H1 (cell line): ENCODE measurements around the gene LCE7A. TPM values are rescaled to one million over a fixed set of nuclear protein-coding genes. Genes with fewer than 3 reads are reported as not detected.

Experiments
- CTCF ChIA-PET: fragments of 300-600 bp; sonication (Branson Sonifier 250); formaldehyde crosslinking; loops from one replicate; lab custom pipeline; 2021; ENCODE audit not compliant: partially characterized antibody; lab: Charles Lee
- POLR2A ChIA-PET: fragments of 300-600 bp; sonication (Branson Sonifier 250); formaldehyde crosslinking; loops from one replicate; lab custom pipeline; 2021; ENCODE audit warnings: inconsistent platforms; ENCODE audit not compliant: partially characterized antibody; lab: Charles Lee
- DNase-seq, 2 experiments: peaks; one replicate each; pipeline versions ENCODE4 v3.0.0 to v3.0.0-alpha.2; 2010 to 2022; ENCODE audit warnings: low spot score in 2 of 2, low read depth in 1 of 2, mixed read lengths in 1 of 2
- FAIRE-seq: peaks from 2 replicates; lab custom pipeline; 2011; peaks lifted over from hg19 to GRCh38; lab: Jason Lieb, UNC
- H2AFZ ChIP-seq: 2 replicates; pipeline ENCODE4 v1.8.1; 2012; ENCODE audit warnings: low read length, inconsistent platforms
- H2AK5ac ChIP-seq: 2 replicates; pipeline ENCODE4 v1.6.1; 2013; ENCODE audit warnings: low read depth, low read length
- H2BK120ac ChIP-seq: replicated peaks from 2 replicates; pipeline ENCODE3; 2013; ENCODE audit warnings: low read depth, low read length, inconsistent platforms
- H2BK12ac ChIP-seq: 2 replicates; pipeline ENCODE4 v1.6.1; 2013; ENCODE audit warnings: low read depth, low read length
- H2BK15ac ChIP-seq: 2 replicates; pipeline ENCODE4 v1.6.1; 2013; ENCODE audit warnings: low read length
- H2BK20ac ChIP-seq: 2 replicates; pipeline ENCODE4 v1.6.1; 2013; ENCODE audit warnings: low read length
- H2BK5ac ChIP-seq: 2 replicates; pipeline ENCODE4 v1.6.1; 2013; ENCODE audit warnings: low read depth, low read length
- H3K14ac ChIP-seq: 2 replicates; pipeline ENCODE4 v1.6.1; 2013; ENCODE audit warnings: inconsistent platforms; ENCODE audit not compliant: insufficient read length
- H3K18ac ChIP-seq: 2 replicates; pipeline ENCODE4 v1.6.1; 2013; ENCODE audit warnings: low read length; ENCODE audit errors: extremely low read depth
- H3K23ac ChIP-seq: 2 replicates; pipeline ENCODE4 v1.6.1; 2013; ENCODE audit warnings: inconsistent platforms; ENCODE audit not compliant: insufficient read length
- H3K23me2 ChIP-seq: 2 replicates; pipeline ENCODE4 v1.6.1; 2013; ENCODE audit warnings: low read depth, low read length
- H3K27ac ChIP-seq: 2 replicates; pipeline ENCODE4 v1.6.1; 2011; ENCODE audit warnings: low read depth, low read length, inconsistent platforms
- H3K27me3 ChIP-seq, 4 experiments: replicated peaks in 1 of 4; 1 replicate in 1 of 4; 2 replicates in 3 of 4; pipeline versions ENCODE4 v1.6.1 to v1.8.1; 2011 to 2013; ENCODE audit warnings: low read length in 3 of 4, mild to moderate bottlenecking in 3 of 4, inconsistent platforms in 2 of 4, mixed read lengths in 2 of 4, moderate library complexity in 1 of 4; ENCODE audit not compliant: control insufficient read depth in 3 of 4, insufficient read depth in 3 of 4; ENCODE audit errors: extremely low read depth in 1 of 4
- H3K36me3 ChIP-seq, 4 experiments: 2 replicates each; pipeline versions ENCODE4 v1.6.1 to v1.8.1; 2011 to 2013; ENCODE audit warnings: mild to moderate bottlenecking in 4 of 4, low read length in 3 of 4, moderate library complexity in 2 of 4, control low read depth in 1 of 4, inconsistent platforms in 1 of 4; ENCODE audit not compliant: insufficient read depth in 4 of 4, control insufficient read depth in 2 of 4
- H3K4ac ChIP-seq: replicated peaks from 2 replicates; pipeline ENCODE3; 2013; ENCODE audit warnings: low read length, low read depth, mixed read lengths, inconsistent platforms; ENCODE audit not compliant: insufficient read length
- H3K4me1 ChIP-seq, 4 experiments: replicated peaks in 1 of 4; 1 replicate in 1 of 4; 2 replicates in 3 of 4; pipeline versions ENCODE4 v1.6.1 to v1.8.1; 2011 to 2013; ENCODE audit warnings: low read length in 3 of 4, inconsistent platforms in 2 of 4, mixed read lengths in 1 of 4; ENCODE audit not compliant: insufficient read depth in 4 of 4, control insufficient read depth in 3 of 4
- H3K4me2 ChIP-seq, 2 experiments: 2 replicates each; pipeline versions ENCODE4 v1.6.1 to v1.8.1; 2011 to 2013; ENCODE audit warnings: low read depth in 2 of 2, low read length in 2 of 2, control low read depth in 1 of 2, inconsistent platforms in 1 of 2, mild to moderate bottlenecking in 1 of 2; ENCODE audit not compliant: insufficient read depth in 1 of 2
- H3K4me3 ChIP-seq, 4 experiments: fragments of 200-600, 300-600 bp in 1 of 4; sonication (generic), shearing (Covaris generic), sonication (Bioruptor Twin) in 1 of 4; 2 replicates each; pipeline versions ENCODE4 v1.5.1 to v1.8.1; 2011 to 2016; ENCODE audit warnings: low read length in 4 of 4, low read depth in 3 of 4, control low read depth in 2 of 4, inconsistent platforms in 2 of 4, mild to moderate bottlenecking in 2 of 4, mixed read lengths in 1 of 4, moderate library complexity in 1 of 4; ENCODE audit not compliant: insufficient read depth in 2 of 4; ENCODE audit errors: extremely low read depth in 1 of 4
- H3K56ac ChIP-seq: replicated peaks from 2 replicates; pipeline ENCODE3; 2013; ENCODE audit warnings: low read depth, mild to moderate bottlenecking, mixed read lengths, low read length, inconsistent platforms; ENCODE audit not compliant: insufficient read length
- H3K79me1 ChIP-seq: 2 replicates; pipeline ENCODE4 v1.6.1; 2013; ENCODE audit warnings: low read depth, low read length, control low read depth
- H3K79me2 ChIP-seq, 2 experiments: 2 replicates each; pipeline versions ENCODE4 v1.6.1 to v1.8.1; 2012 to 2013; ENCODE audit warnings: low read length in 2 of 2, mild to moderate bottlenecking in 2 of 2, inconsistent platforms in 1 of 2; ENCODE audit not compliant: insufficient read depth in 2 of 2, control insufficient read depth in 1 of 2
- H3K9ac ChIP-seq, 4 experiments: replicated peaks in 1 of 4; 1 replicate in 1 of 4; 2 replicates in 3 of 4; pipeline versions ENCODE4 v1.6.1 to v1.8.1; 2011 to 2013; ENCODE audit warnings: low read depth in 3 of 4, low read length in 3 of 4, control low read depth in 2 of 4, mild to moderate bottlenecking in 2 of 4, moderate library complexity in 2 of 4, inconsistent platforms in 1 of 4; ENCODE audit errors: extremely low read depth in 1 of 4
- H3K9me3 ChIP-seq, 2 experiments: 2 replicates each; pipeline versions ENCODE4 v1.6.1 to v1.8.1; 2012 to 2013; ENCODE audit warnings: mild to moderate bottlenecking in 2 of 2, moderate library complexity in 2 of 2, control low read depth in 1 of 2, inconsistent platforms in 1 of 2, low read depth in 1 of 2, low read length in 1 of 2, mixed read lengths in 1 of 2; ENCODE audit not compliant: insufficient read depth in 2 of 2
- H4K20me1 ChIP-seq, 2 experiments: replicated peaks in 1 of 2; 2 replicates each; pipeline versions ENCODE3 to v1.8.1; 2011 to 2013; ENCODE audit warnings: inconsistent platforms in 2 of 2, low read length in 2 of 2, mild to moderate bottlenecking in 1 of 2; ENCODE audit not compliant: insufficient read depth in 2 of 2, control insufficient read depth in 1 of 2
- H4K5ac ChIP-seq: 2 replicates; pipeline ENCODE4 v1.6.1; 2013; ENCODE audit warnings: low read length, low read depth, mixed read lengths, inconsistent platforms; ENCODE audit not compliant: insufficient read length
- H4K8ac ChIP-seq: 2 replicates; pipeline ENCODE4 v1.8.0; 2013; ENCODE audit warnings: mild to moderate bottlenecking, moderate library complexity, low read length, inconsistent platforms; ENCODE audit not compliant: insufficient read depth; ENCODE audit errors: extremely low read depth
- H4K91ac ChIP-seq: replicated peaks from 2 replicates; pipeline ENCODE3; 2013; ENCODE audit warnings: low read length, mixed read lengths, inconsistent platforms; ENCODE audit not compliant: insufficient read length
- SIRT6 ChIP-seq: IDR thresholded peaks from one replicate; pipeline ENCODE4 v1.7.1; 2012; ENCODE audit warnings: low read length, inconsistent platforms
- polyA plus RNA-seq, 7 experiments: library from polyadenylated mRNA; depleted of rRNA in 3 of 7; stranded (reverse) in 5 of 7; unstranded in 2 of 7; fragments of >200 nt in 5 of 7; fragments of 200-250 nt in 2 of 7; gene quantifications; 1 replicate in 5 of 7; 2 replicates in 1 of 7; 4 replicates in 1 of 7; pipeline versions ENCODE4 v1.2.1 to v1.2.3, GENCODE V29; 2011 to 2013; ENCODE audit warnings: missing spikeins in 2 of 7, mixed read lengths in 2 of 7
- total RNA-seq: library from RNA; stranded (reverse); fragmentation: NEBNext Ultra II Directional; extraction: Animal tissue kit (Norgen Biotek cat#: 25700); gene quantifications from 2 replicates; pipeline ENCODE4 v1.2.1, GENCODE V29; 2021

The LCE7A gene
- total and polyA plus RNA-seq, 2 of the 8 experiments (the other 6 are each of a cell fraction or from before 2014, with no cell fraction given): not detected

GRCh38 chr1:152824964-152825363 is 34.8 kb upstream of the LCE7A start:
- FAIRE-seq: no peak

More at GRCh38 chr1:152824964-152825363, 34.8 kb upstream of the LCE7A start:
- Histone ChIP-seq H2BK20ac (no peak overlapping the region), H3K56ac (no peak overlapping the region), H3K18ac (no peak overlapping the region), H3K4me3 (no peak overlapping the region), H3K79me2 (no peaks in the 10 kb centered on the region), H3K4me2 (no peak overlapping the region), H3K9ac (no peak overlapping the region), H3K9me3 (peaks cover 59 to 64% of the 10 kb centered on the region in 2 experiments), H3K27me3 (no peaks in the 10 kb centered on the region), H2BK15ac (no peak overlapping the region), H2BK120ac (no peak overlapping the region), H3K23me2 (no peaks in the 10 kb centered on the region), H4K20me1 (no peaks in the 10 kb centered on the region), H4K8ac (no peak overlapping the region), H3K4ac (no peak overlapping the region), H3K4me1 (no peaks in the 10 kb centered on the region), H2AFZ (no peak overlapping the region), H3K36me3 (no peaks in the 10 kb centered on the region), H3K23ac (no peak overlapping the region), H3K14ac (no peak overlapping the region), H2BK5ac (no peak overlapping the region), H4K91ac (no peak overlapping the region), H4K5ac (no peak overlapping the region), H2AK5ac (no peak overlapping the region), H3K79me1 (no peaks in the 10 kb centered on the region), H3K27ac (no peak overlapping the region), H2BK12ac (no peak overlapping the region)
- no peak for TF ChIP-seq SIRT6
- CTCF ChIA-PET: interaction anchor here (0.7 to 0.8 kb wide), 2 partner anchors 44 to 354 kb away, joined by 3 to 4 read pairs; no protein-coding TSS in a partner anchor
- POLR2A ChIA-PET: no interaction called here
- no peak for DNase-seq
